Dedifferentiated amniotic fluid mesenchymal stem cell (primary cell): ENCODE measurements around the gene ZNF433.
"Not testable (repeated sequence)": the region's sequence is repeated elsewhere in the genome, so short reads cannot be mapped to it uniquely, and the experiment has no call there.

Experiments used
- DNase-seq: peaks from one replicate; pipeline ENCODE4 v3.0.0-alpha.2; 2016; ENCODE audit errors: extremely low spot score

ZNF433 gene

DNA sequence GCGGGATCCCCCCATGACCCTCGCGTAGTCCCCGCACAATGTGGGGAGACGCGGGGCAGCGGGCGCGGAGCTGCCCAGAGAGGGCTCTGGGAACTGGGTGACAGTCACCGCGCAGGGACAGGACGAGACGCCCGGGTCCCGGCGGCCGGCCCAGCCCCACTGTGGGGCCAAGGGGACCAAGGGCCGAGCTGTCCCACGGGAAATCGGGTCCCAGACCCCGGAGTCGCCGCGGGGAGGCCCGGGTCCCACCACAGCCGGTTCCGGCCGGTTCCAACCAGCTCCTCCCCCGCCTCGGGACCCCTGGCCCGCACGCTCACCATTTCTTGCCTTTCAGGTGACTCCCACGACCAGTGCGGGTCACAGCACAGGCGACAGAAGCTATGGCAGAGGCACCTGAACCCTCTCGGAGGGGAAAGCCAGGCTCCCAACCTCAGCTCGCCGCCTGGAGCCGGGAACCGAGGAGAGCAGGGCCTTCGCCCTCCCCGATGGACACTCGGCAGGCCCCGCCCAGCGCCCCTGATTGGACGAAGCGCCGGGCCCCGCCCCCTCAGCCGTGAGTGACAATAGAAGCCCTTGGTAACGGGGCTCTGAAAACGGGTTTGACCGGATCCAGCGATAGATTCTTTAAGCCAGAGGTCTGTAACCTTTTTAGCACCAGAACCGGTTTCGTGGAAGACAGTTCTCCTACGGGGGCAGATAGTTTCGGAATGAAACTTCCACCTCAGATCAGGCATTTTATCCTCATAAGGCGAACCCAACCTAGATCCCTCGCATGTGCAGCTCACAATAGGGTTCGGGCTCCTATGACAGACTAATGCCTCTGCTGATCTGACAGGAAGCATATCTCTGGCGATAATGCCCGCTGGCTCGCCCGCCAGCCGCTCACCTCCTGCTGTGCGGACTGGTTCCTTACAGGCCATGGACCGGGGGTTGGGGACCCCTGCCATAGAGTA is at the start of gene ZNF433:
Gene ZNF433, minus strand, starts transcription at position 460 of the 953 bp plus-strand sequence. Its CDS starts 140 bp downstream, at position 320.
- peak; percentile 92 for DNase-seq

GRCh38 chr19:12083336-12083735 is 47.9 kb upstream of the ZNF433 start:
- DNase-seq: not testable (repeated sequence)

- no peak for DNase-seq
Measured at GRCh38 chr19:12077375-12077774, 41.9 kb upstream of the ZNF433 start.

DNA sequence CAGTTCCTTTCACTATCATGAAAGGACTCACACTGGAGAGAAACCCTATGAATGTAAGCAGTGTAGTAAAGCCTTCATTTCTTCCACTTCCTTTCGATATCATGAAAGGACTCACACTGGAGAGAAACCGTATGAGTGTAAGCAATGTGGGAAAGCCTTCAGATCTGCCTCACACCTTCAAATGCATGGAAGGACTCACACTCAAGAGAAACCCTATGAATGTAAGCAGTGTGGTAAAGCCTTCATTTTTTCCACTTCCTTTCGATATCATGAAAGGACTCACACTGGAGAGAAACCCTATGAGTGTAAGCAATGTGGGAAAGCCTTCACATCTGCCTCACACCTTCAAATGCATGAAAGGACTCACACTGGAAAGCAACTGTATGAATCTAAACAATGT is 40.9 kb upstream of the ZNF433 start:
- not testable (repeated sequence) for DNase-seq

DNA sequence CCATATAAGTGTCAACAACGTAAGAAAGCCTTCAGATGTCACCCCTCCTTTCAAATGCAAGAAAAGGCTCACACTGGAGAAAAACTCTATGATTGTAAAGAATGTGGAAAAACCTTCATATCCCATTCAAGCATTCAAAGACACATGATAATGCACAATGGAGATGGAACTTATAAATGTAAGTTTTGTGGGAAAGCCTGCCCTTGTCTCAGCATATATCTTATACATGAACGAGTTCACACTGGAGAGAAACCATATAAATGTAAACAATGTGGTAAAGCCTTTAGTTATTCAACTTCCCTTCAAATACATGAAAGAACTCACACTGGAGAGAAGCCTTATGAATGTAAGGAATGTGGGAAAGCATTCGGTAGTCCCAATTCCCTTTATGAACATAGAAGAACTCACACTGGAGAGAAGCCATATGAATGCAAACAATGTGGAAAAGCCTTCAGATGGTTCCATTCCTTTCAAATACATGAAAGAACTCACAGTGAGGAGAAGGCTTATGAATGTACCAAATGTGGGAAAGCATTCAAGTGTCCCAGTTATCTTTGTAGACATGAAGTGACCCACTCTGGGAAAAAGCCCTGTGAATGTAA is 40.2 kb upstream of the ZNF433 start:
- DNase-seq: no peak

- DNase-seq: peak; percentile 88
Measured at GRCh38 chr19:12064590-12065538, 29.4 kb upstream of the ZNF433 start, which contains the start of gene ZNF844. ZNF844 (plus strand) TSS chr19:12064731; CDS start chr19:12064874, 143 bp downstream.

- DNase-seq: no peak
Measured at GRCh38 chr19:12055784-12056183, 20.3 kb upstream of the ZNF433 start.

DNA sequence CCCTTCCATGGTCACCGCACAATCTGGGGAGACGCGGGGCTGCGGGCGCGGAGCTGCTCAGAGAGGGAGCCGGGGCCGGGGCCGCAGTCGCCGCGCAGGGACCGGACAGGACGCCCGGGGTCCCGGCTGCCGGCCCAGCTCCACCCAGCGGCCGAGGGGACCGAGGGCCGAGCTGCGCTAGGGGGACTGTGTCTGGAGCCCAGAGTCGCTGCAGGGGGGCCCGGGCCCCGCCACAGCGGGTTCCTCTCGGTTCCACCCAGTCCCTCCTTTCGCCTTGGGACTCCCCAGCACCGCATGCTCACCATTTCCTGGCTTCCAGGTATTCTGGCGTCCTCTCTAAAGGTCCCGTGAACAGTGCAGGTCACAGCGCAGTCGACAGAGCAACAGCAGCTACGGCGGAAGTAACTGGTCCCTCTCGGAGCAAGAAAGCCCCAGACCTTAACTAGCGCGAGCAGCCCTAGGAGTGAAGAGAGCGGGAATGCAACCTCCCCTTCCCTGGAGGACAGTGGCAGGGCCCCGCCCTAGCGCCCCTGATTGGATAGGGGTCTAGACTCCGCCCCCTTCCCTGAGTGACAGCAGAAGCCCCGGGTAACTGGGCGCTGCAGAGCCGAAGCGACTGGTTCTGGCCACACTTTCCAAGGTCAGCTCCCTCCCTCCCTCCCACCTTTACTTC is 17.2 kb upstream of the ZNF433 start, which contains the start of gene ZNF878:
Gene ZNF878, minus strand, starts transcription at position 465 of the 673 bp plus-strand sequence. Its CDS starts 160 bp downstream, at position 305.
- peak; percentile 67 for DNase-seq

- no peak for DNase-seq
Measured at GRCh38 chr19:12052091-12052496, 16.6 kb upstream of the ZNF433 start.

- no peak for DNase-seq
Measured at GRCh38 chr19:12047868-12048267, 12.4 kb upstream of the ZNF433 start.

- DNase-seq: no peak
Measured at GRCh38 chr19:12043752-12044422, 8.4 kb upstream of the ZNF433 start.

- DNase-seq: no peak
Measured at GRCh38 chr19:12042893-12043292, 7.4 kb upstream of the ZNF433 start.

GRCh38 chr19:12034620-12035019 is 859 bp downstream of the ZNF433 start:
- DNase-seq: no peak

DNA sequence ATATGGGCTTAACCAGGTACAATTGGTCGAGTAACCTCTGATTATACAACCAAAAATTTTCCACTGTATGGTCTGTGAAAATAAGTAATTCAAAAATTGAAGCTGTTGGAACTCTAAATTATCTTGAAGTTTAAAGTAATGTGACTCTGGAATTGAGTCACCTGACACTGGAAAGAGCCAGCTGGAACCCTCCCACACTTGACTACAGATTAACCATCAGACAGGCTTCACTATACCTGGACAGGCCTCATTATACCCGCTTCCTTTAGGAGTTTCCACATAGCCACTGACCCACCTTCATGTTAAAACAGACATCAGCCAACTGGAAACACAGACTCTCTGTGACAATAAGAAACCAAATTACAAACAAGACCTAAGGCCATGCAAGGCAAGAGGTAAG is 1.3 kb downstream of the ZNF433 start:
- DNase-seq: no peak

DNA sequence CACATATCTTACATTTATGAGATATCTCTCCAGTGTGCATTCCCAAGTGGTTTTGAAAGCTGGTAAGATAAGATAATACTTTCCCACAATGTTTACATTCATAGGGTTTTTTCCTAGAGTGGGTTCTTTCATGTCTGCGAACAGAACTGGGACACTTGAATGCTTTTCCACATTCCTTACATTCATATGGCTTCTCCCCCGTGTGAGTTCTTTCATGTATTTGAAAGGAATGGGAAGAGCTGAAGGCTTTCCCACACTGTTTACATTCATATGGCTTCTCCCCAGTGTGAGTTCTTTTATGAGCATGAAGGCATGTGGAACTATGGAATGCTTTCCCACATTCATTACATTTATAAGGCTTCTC is 19.7 kb downstream of the ZNF433 start:
- DNase-seq: no peak

DNA sequence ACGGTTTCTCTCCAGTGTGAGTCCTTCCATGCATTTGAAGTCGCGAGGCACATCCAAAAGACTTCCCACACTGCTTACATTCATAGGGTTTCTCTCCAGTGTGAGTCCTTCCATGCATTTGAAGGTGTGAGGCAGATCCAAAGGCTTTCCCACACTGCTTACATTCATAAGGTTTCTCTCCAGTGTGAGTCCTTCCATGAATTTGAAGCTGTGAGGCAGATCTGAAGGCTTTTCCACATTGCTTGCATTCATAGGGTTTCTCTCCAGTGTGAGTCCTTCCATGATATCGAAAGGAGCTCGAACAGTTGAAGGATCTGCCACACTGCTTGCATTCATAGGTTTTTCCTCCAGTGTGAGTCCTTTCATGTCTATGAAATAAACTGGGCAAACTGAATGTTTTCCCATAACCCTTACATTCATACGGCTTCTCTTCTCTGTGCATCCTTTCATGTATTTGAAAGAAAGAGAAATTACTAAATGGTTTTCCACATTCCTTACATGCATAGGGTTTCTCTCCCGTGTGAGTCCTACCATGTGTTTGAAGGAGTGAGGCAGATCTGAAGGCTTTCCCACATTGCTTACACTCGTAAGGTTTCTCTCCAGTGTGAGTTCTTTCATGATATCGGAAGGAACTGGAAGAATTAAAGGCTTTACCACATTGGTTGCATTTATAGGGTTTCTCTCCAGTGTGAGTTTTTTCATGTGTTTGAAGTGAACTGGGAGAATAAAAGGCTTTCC is 20.3 kb downstream of the ZNF433 start:
- no peak for DNase-seq

GRCh38 chr19:12000152-12000981 is 35.1 kb downstream of the ZNF433 start:
- DNase-seq: no peak

GRCh38 chr19:11995174-11995573 is 40.3 kb downstream of the ZNF433 start:
- DNase-seq: peak; percentile 20

GRCh38 chr19:11991921-11992320 is 43.6 kb downstream of the ZNF433 start:
- not testable (repeated sequence) for DNase-seq
